Progenitor cell of endocrine pancreas (in vitro differentiated cells): ENCODE measurements around the gene ZNF593. TPM values are rescaled to one million over a fixed set of nuclear protein-coding genes. Genes with fewer than 3 reads are reported as not detected.

Experiments used
- DNase-seq: peaks from one replicate; pipeline ENCODE4 v3.0.0; 2021; ENCODE audit warnings: low spot score; ENCODE audit not compliant: unreplicated experiment
- H3K27ac Mint-ChIP-seq: 2 replicates; pipeline ENCODE4 v1.8.0; 2021; ENCODE audit warnings: mild to moderate bottlenecking, moderate library complexity, mixed read lengths
- H3K27me3 Mint-ChIP-seq: 2 replicates; pipeline ENCODE4 v1.8.0; 2021; ENCODE audit warnings: mixed read lengths
- H3K36me3 Mint-ChIP-seq: 2 replicates; pipeline ENCODE4 v1.8.0; 2022; ENCODE audit warnings: mixed read lengths; ENCODE audit not compliant: insufficient read depth
- H3K4me1 Mint-ChIP-seq: 2 replicates; pipeline ENCODE4 v1.8.0; 2021; ENCODE audit warnings: low read depth, mixed read lengths
- H3K4me3 Mint-ChIP-seq: 2 replicates; pipeline ENCODE4 v1.8.0; 2021; ENCODE audit warnings: low read depth, mild to moderate bottlenecking, moderate library complexity, mixed read lengths
- H3K9me3 Mint-ChIP-seq: 2 replicates; pipeline ENCODE4 v1.8.0; 2021; ENCODE audit warnings: low read depth, mixed read lengths
- total RNA-seq: library from RNA; stranded (reverse); gene quantifications from 2 replicates; pipeline ENCODE4 v1.2.1, GENCODE V29; 2021
- TF ChIP-seq, protein P1 (sequence below): fragments of 200-600 bp; sonication (generic); IDR thresholded peaks from one replicate; pipeline ENCODE4 v1.5.0; 2021; ENCODE audit warnings: antibody characterized with exemption, mild to moderate bottlenecking; ENCODE audit not compliant: unreplicated experiment

Gene ZNF593
- total RNA-seq, 1 donor from 2014 or later = 32.1 TPM

- TF ChIP-seq, protein P1, sequence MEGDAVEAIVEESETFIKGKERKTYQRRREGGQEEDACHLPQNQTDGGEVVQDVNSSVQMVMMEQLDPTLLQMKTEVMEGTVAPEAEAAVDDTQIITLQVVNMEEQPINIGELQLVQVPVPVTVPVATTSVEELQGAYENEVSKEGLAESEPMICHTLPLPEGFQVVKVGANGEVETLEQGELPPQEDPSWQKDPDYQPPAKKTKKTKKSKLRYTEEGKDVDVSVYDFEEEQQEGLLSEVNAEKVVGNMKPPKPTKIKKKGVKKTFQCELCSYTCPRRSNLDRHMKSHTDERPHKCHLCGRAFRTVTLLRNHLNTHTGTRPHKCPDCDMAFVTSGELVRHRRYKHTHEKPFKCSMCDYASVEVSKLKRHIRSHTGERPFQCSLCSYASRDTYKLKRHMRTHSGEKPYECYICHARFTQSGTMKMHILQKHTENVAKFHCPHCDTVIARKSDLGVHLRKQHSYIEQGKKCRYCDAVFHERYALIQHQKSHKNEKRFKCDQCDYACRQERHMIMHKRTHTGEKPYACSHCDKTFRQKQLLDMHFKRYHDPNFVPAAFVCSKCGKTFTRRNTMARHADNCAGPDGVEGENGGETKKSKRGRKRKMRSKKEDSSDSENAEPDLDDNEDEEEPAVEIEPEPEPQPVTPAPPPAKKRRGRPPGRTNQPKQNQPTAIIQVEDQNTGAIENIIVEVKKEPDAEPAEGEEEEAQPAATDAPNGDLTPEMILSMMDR = no peak
- Mint-ChIP-seq H3K27ac (no peak overlapping the region), H3K4me3 (no peak overlapping the region), H3K9me3 (no peaks in the 10 kb centered on the region), H3K27me3 (peaks cover under 1% of the 10 kb centered on the region), H3K4me1 (no peaks in the 10 kb centered on the region), H3K36me3 (peaks cover 12% of the 10 kb centered on the region)
- DNase-seq = no peak
Measured at GRCh38 chr1:26188477-26188876, 18.8 kb downstream of the ZNF593 start.

DNA sequence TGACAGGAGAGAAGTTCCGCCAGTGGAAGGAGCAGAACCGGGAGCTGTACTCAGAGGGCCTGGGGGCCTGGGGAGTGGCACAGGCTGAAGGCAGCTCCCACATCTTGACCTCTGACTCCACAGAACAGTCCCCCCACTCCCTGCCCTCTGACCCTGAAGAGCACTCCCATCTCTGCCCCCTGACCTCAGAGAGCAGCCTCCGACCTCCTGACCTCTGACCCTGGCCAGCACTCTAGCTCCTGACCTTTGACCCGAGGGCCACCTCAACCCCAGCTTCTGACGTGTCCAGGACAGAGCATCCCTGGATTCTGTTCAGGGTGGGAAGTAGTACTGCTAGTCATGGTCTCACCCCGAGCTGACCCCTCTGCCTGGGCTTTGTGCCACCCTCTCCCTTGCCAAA, 19.6 kb downstream of the ZNF593 start:
- no peaks in the 10 kb centered on the region for H3K9me3 Mint-ChIP-seq
- DNase-seq = no peak
- TF ChIP-seq, protein P1 = no peak
- H3K36me3 Mint-ChIP-seq = peaks cover 11% of the 10 kb centered on the region
- no peak overlapping the region for H3K4me3 Mint-ChIP-seq
- H3K27me3 Mint-ChIP-seq = peaks cover 8% of the 10 kb centered on the region
- no peak overlapping the region for H3K27ac Mint-ChIP-seq
- H3K4me1 Mint-ChIP-seq = no peaks in the 10 kb centered on the region

DNA sequence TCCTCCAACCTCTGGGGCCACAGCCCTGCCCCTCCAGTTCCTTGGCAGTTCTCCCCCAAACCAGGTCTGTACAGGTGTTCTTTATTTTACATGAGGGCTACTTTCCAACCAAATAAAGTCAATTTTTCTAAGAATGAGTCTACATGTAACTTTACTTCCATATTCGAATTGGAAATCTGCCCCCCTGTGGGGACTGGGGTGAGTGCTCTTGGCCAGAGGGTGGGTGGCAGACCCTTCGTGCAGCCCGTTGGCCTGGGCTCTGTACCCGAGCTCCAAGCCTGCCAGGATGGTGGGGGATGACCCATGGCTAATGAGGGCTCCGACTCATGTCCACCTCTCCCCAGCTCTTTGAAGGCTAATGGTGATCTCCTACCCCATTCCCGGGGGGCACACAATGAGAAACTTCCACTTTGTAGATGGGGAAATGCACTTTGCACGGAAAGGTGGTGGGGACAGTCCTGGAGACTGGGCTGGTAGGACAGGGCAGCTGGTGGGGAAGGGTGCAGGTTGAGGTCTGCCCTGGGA, 20.1 kb downstream of the ZNF593 start:
- Mint-ChIP-seq H3K27ac (no peak overlapping the region), H3K4me1 (no peaks in the 10 kb centered on the region), H3K27me3 (peaks cover 10% of the 10 kb centered on the region), H3K4me3 (no peak overlapping the region), H3K9me3 (no peaks in the 10 kb centered on the region), H3K36me3 (peaks cover 11% of the 10 kb centered on the region)
- no peak for DNase-seq
- TF ChIP-seq, protein P1 = no peak

DNA sequence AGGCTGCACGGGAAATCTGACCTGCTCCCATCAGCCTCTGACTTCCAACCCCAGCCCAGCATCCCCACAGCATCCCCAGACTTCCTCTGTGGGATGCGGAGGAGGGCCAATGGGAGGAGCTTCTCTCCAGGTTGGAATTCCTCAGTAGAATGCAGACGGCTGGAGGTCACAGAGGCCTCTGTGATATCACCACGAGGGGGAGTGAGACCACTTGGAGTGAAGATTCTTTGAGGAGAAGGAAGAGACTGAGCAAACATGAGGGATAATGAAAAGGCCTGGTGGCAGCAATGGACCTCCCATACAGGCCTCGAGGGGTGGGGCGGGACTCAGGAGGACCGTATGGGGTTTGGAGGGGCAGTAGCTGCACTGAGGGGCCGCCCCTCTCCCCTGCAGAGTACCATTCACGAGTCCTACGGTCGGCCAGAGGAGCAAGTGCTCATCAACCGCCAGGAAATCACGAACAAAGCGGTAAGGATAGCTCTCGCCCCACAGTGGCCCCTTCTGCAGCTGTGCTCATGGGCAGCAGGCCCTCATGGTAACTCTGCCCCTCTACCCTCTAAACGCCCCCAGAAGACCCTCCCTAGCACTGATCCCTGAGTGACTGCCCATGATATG, 20.8 kb downstream of the ZNF593 start, which contains the start of gene CATSPER4:
Gene CATSPER4 (plus strand): TSS at position 230 of the 615 bp plus-strand sequence. CDS start 26 bp downstream, at position 256.
- H3K4me3 Mint-ChIP-seq = no peak within 1 kb of the TSS
- peak within 1 kb of the TSS; percentile 11 for H3K27ac Mint-ChIP-seq
- H3K9me3 Mint-ChIP-seq = no peaks in the 10 kb centered on the region
- H3K27me3 Mint-ChIP-seq = peaks cover 10% of the 10 kb centered on the region
- TF ChIP-seq, protein P1 = peak; percentile 53
- peaks cover 11% of the 10 kb centered on the region for H3K36me3 Mint-ChIP-seq
- no peak for DNase-seq
- H3K4me1 Mint-ChIP-seq = no peaks in the 10 kb centered on the region

- peaks cover 8% of the 10 kb centered on the region for H3K36me3 Mint-ChIP-seq
- H3K27ac Mint-ChIP-seq = no peak overlapping the region
- H3K27me3 Mint-ChIP-seq = peaks cover 10% of the 10 kb centered on the region
- no peaks in the 10 kb centered on the region for H3K4me1 Mint-ChIP-seq
- TF ChIP-seq, protein P1 = no peak
- DNase-seq = no peak
- H3K9me3 Mint-ChIP-seq = no peaks in the 10 kb centered on the region
- no peak overlapping the region for H3K4me3 Mint-ChIP-seq
Measured at GRCh38 chr1:26191739-26192138, 22.0 kb downstream of the ZNF593 start.
